Measurements from ENCODE around the gene HOXA2. TPM values are rescaled to one million over a fixed set of nuclear protein-coding genes. Genes with fewer than 3 reads are reported as not detected.

HOXA2 gene
- total and polyA plus RNA-seq, 2 of the 8 experiments (the other 6 are each of a cell fraction or from before 2014, with no cell fraction given) = not detected

GRCh38 chr7:27119412-27119911 is 17.0 kb upstream of the HOXA2 start:
- Histone ChIP-seq H3K4me1 (replicated peaks in 1 of 4; ENCODE audit: control insufficient read depth in 3 of 4, insufficient read depth in 4 of 4, low read length in 3 of 4) (peaks cover 0 to 2% (median 0%) of the 10 kb centered on the region in 4 experiments; a peak in 1 of 7 replicates), H3K36me3 (ENCODE audit: control insufficient read depth in 2 of 4, insufficient read depth in 4 of 4, low read length in 3 of 4) (no peaks in the 10 kb centered on the region; a peak in 1 of 8 replicates), H3K4me2 (ENCODE audit: insufficient read depth in 1 of 2, low read depth in 2 of 2, low read length in 2 of 2) (no peak overlapping the region), H4K91ac (replicated peaks; ENCODE audit: insufficient read length, low read length) (no peak overlapping the region), H3K9me3 (ENCODE audit: insufficient read depth in 2 of 2, low read depth in 1 of 2, low read length in 1 of 2) (no peaks in the 10 kb centered on the region), H2AK5ac (ENCODE audit: low read depth, low read length) (no peak overlapping the region), H3K23me2 (ENCODE audit: low read depth, low read length) (no peaks in the 10 kb centered on the region; the same call in 1 of the 2 replicates), H3K9ac (replicated peaks in 1 of 4; ENCODE audit: extremely low read depth in 1 of 4, low read depth in 3 of 4, low read length in 3 of 4) (no peak overlapping the region), H2BK20ac (ENCODE audit: low read length) (no peak overlapping the region), H2BK120ac (replicated peaks; ENCODE audit: low read depth, low read length) (no peak overlapping the region), H3K23ac (ENCODE audit: insufficient read length) (no peak overlapping the region), H3K4ac (replicated peaks; ENCODE audit: insufficient read length, low read depth, low read length) (no peak overlapping the region), H2AFZ (ENCODE audit: low read length) (no peak overlapping the region), H3K79me1 (ENCODE audit: low read depth, low read length) (no peaks in the 10 kb centered on the region), H3K27ac (ENCODE audit: low read depth, low read length) (no peak overlapping the region), H3K14ac (ENCODE audit: insufficient read length) (no peak overlapping the region), H3K79me2 (ENCODE audit: control insufficient read depth in 1 of 2, insufficient read depth in 2 of 2, low read length in 2 of 2) (no peaks in the 10 kb centered on the region), H4K20me1 (replicated peaks in 1 of 2; ENCODE audit: control insufficient read depth in 1 of 2, insufficient read depth in 2 of 2, low read length in 2 of 2) (peaks cover 33 to 34% of the 10 kb centered on the region in 2 experiments), H4K8ac (ENCODE audit: extremely low read depth, insufficient read depth, low read length) (no peak overlapping the region), H2BK5ac (ENCODE audit: low read depth, low read length) (no peak overlapping the region), H3K18ac (ENCODE audit: extremely low read depth, low read length) (no peak overlapping the region), H3K4me3 (ENCODE audit: extremely low read depth in 1 of 4, insufficient read depth in 2 of 4, low read depth in 3 of 4, low read length in 4 of 4) (no peak overlapping the region), H2BK15ac (ENCODE audit: low read length) (no peak overlapping the region), H2BK12ac (ENCODE audit: low read depth, low read length) (no peak overlapping the region), H3K56ac (replicated peaks; ENCODE audit: insufficient read length, low read depth, low read length) (no peak overlapping the region), H4K5ac (ENCODE audit: insufficient read length, low read depth, low read length) (no peak overlapping the region), H3K27me3 (replicated peaks in 1 of 4; ENCODE audit: control insufficient read depth in 3 of 4, extremely low read depth in 1 of 4, insufficient read depth in 3 of 4, low read length in 3 of 4) (peaks cover 99 to 100% (median 100%) of the 10 kb centered on the region in 4 experiments)
- ChIA-PET CTCF (ENCODE audit: partially characterized antibody) (interaction anchor here (0.9 to 3.0 kb wide), 9 partner anchors 9 to 269 kb away, joined by 3 to 17 read pairs (median 4); partner anchors contain the start of genes HOXA4 and HOXA5), POLR2A (ENCODE audit: partially characterized antibody) (interaction anchor here (1.1 kb wide), 1 partner anchor 11 kb away, joined by 3 read pairs; no protein-coding TSS in a partner anchor)
- no peak for TF ChIP-seq POLR2AphosphoS5 (IDR thresholded peaks at IDR 0.05; ENCODE audit: low read depth, low read length)
- no peak for TF ChIP-seq EZH2 (IDR thresholded peaks at IDR 0.05; ENCODE audit: low read depth, low read length, severe bottlenecking)
- no peak for TF ChIP-seq SRF (IDR thresholded peaks at IDR 0.05; ENCODE audit: low read depth, low read length)
- TF ChIP-seq HDAC2 (IDR thresholded peaks at IDR 0.05; ENCODE audit: borderline replicate concordance in 1 of 2, low read depth in 2 of 2, low read length in 2 of 2) = no peak
- TF ChIP-seq CEBPB (IDR thresholded peaks at IDR 0.05; ENCODE audit: low read depth, low read length) = no peak
- no peak for TF ChIP-seq KDM4A (IDR thresholded peaks at IDR 0.05; ENCODE audit: low read depth, low read length, severe bottlenecking)
- TF ChIP-seq KDM5A (IDR thresholded peaks at IDR 0.05; ENCODE audit: low read length) = no peak
- no peak for TF ChIP-seq TCF12 (IDR thresholded peaks at IDR 0.05; ENCODE audit: low read depth, low read length)
- WGBS, 2 experiments (ENCODE audit: extremely low coverage in 1 of 2, insufficient coverage in 1 of 2, insufficient read length in 1 of 2, insufficient replicate concordance in 2 of 2, low coverage in 1 of 2, low lambda C conversion rate in 2 of 2, missing lambda C conversion rate in 1 of 2) = 53% methylated on average over 1 of the region's 1 CpG; no CpG with 5 or more reads in 1 of the 2 experiments
- DNase-seq (ENCODE audit: low read depth in 1 of 2, low spot score in 2 of 2) (no peak), FAIRE-seq (no peak)
